ELR (cell line): ENCODE measurements around the gene JOSD2.
A peak's percentile ranks its signal among the peaks of the same experiment; 100 is the strongest.
"Not testable (repeated sequence)": the region's sequence is repeated elsewhere in the genome, so short reads cannot be mapped to it uniquely, and the experiment has no call there.

Experiments
- DNase-seq: peaks from one replicate; pipeline ENCODE4 v3.0.0-alpha.2; 2015; ENCODE audit warnings: low read depth

The JOSD2 gene

DNA sequence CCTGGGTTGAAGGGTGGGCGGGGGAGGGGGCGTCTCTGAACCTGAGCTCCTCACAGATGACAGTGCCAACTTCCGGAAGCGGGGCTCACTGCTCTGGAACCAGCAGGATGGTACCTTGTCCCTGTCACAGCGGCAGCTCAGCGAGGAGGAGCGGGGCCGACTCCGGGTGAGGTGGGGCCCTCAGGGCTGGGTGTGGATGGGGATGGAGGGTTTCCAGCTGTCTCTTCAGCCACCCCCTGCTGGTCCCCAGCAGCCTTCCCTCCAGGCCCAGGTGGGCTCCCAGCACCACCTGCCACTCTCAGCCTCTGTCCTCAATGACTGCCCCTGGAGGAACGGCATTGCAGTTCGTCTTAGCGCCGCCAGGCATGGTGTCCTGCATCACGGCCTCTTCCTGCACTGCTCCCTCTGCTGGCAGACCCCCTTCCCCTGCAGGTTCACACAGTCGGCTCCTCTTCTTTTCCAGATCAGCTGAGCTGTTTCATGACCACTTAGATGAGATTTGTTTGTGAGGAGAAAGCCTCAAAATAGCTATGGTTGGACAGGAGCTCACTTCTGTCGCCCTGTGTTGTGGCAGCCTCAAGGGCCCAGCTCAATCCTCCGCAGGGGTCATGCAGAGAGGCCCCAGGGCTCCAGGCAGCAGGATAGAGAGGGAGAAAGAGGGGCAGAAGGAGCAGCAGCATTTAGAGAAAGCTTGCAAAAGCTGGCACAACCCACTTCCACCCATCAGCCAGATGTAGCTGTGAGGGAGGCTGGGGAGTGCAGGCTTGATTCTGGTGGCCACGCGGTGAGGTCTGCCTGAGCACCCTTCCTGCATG, 31.9 kb downstream of the JOSD2 start:
- peak; percentile 75 for DNase-seq

GRCh38 chr19:50477751-50478515, 33.1 kb downstream of the JOSD2 start:
- DNase-seq = no peak

- DNase-seq = no peak
These were observed 34.1 kb downstream of the JOSD2 start for GRCh38 chr19:50476907-50477238.

DNA sequence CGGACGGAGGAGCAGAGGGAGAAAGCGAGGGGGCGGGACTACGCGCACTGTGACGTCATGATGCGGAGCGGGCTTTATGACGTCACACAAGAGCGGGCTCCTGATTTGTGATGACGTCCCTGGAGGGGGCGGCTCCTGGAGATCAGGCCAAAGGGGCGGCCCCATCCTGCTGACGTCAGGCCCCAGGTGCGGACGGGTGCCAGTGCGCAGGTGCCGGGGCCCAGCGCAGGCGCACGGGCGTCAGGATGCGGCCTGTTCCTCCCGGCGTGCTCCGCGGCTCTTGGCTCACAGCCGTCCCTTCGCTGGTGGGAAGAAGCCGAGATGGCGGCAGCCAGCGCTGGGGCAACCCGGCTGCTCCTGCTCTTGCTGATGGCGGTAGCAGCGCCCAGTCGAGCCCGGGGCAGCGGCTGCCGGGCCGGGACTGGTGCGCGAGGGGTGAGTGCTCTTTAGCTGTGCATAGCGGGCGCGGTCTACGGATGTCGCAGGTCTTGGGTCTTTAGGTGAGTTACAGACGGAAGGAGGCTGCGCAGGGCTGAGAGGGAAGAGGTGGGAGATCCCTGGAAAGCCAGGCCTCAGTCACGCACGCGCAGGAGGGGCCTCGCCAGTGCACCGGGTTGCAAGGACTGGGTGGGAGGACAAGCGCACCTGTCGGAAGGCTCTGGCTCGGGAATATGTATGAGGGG, 34.6 kb downstream of the JOSD2 start, which contains the start of the genes EMC10 and GARIN5A:
Gene EMC10, plus strand, starts transcription at position 284 of the 683 bp plus-strand sequence. Its CDS starts 38 bp downstream, at position 322.
Gene GARIN5A, minus strand, starts transcription at position 625 of the 683 bp plus-strand sequence. Its CDS starts 460 bp downstream, at position 165.
- peak; percentile 69 for DNase-seq

GRCh38 chr19:50475736-50476223, 35.2 kb downstream of the JOSD2 start:
- no peak for DNase-seq

DNA sequence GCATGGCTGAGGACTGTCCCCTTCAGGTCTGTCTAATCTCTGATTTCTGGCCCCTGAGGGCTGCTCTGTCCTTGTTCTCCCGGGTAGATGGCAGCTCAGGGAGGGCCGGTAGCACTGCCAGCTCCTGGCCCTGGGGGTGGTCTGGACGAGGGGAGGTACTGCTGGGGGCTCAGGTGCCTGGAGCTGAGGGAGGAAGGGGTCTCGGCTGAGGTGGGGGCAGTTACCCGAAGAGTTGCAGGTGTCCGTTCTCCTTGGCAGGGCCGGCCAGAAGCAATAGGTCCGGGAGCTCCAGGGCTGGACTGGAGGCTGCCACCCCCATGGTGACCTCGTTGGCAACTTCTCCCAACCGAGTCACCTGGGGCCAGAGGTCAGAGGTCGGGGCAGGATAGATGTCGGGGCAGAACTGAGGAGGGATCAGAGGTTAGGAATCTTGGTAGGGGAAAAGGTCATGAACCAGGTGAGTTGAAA, 35.9 kb downstream of the JOSD2 start:
- no peak for DNase-seq

DNA sequence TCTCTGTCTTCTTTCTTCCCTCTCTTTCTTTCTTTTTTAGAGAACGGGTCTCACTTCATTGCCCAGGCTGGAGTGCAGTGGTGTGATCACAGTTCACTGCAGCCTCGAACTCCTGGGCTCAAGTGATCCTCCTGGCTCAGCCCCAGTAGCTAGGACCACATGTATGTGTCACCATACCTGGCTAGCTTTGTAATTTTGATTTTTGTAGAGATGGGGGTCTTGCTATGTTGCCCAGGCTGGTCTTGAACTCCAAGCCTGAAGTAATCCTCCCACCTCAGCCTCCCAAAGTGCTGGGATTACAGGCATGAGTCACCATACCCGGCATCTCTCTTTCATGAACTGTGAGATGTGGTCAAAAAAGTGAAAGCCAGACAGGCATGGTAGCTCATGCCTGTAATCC, 37.7 kb downstream of the JOSD2 start:
- DNase-seq = not testable (repeated sequence)

DNA sequence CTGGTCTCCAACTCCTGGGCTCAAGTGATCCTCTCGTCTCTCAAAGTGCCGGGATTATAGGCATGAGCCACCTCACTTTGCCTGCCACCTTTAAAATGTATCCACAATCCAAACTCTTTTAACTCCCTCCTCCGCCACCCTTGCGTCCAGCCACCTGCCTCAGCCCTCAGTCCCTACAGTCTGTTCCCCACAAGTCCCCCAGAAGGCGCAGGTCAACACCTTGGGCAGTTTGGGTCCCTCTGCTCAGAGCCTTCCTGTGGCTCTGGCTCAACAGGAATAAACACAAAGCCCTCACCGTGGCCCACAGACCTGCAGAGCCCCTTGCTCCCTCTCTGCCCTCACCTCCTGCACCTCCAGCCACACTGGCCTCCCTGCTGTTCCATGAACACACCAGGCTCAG, 42.2 kb downstream of the JOSD2 start:
- DNase-seq = no peak

GRCh38 chr19:50467566-50467965, 43.4 kb downstream of the JOSD2 start:
- no peak for DNase-seq

GRCh38 chr19:50466706-50467039, 44.3 kb downstream of the JOSD2 start:
- DNase-seq = no peak

DNA sequence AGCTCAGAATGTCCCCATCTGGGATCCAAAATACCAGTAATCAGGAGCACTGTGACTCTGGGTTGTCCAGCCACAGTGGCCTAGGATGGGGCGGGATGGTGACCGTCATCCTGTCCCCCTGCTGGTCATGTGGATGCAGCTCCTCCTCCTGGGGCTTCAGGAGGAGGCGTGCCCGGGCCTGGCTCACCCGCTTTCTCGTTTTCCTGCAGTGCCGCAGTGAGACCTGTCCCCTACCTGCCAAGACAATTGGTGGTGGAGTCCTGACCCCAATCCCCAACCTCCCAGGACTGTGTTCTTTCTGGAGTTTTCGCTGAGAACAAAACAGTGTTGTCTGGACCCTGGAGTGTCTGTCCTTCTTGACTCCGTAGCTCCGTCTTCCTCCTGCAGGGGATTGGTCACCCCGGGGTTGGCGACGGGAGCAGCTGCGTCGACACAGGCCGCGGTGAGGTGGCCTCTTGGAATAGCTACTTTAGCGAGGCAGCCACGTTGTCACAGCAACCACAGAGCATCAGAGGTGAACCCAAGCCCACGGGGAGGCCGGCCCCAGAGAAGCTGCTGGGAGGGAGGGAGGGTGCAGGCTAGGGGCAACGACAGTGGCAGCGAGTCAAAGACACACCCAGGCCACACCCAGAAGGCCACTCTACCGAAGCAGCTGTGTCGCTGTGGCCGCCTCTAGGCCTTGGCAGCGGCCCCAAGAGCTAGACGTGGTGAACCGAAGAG, 44.8 kb downstream of the JOSD2 start:
- peak; percentile 37 for DNase-seq

GRCh38 chr19:50465000-50465399, 46.0 kb downstream of the JOSD2 start:
- DNase-seq = no peak

- DNase-seq = no peak
These were observed 46.6 kb downstream of the JOSD2 start for GRCh38 chr19:50464348-50464747.

DNA sequence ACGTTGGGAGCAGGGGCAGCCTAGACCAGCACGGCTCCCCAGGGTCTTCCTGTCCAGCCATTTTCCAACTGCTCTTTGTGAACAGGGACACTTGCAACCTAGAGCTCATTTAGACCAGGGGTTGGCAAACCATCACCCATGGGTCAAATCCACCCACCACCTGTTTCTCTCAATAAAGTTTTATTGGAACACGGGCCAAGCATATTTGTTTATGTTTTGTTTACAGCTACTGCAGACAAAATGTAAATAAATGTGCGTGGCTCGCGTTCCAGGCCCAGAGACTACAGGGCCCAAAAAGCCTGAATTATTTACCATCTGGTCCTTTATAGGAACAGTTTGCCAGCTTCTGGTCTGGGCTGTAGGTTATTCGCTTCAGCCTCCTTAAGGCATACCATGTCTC, 48.0 kb downstream of the JOSD2 start:
- no peak for DNase-seq

- DNase-seq = peak; percentile 70
These were observed 49.7 kb downstream of the JOSD2 start for GRCh38 chr19:50461066-50461875.

- DNase-seq = peak; percentile 57
These were observed 50.7 kb downstream of the JOSD2 start for GRCh38 chr19:50460161-50460765.

- DNase-seq = no peak
These were observed 51.4 kb downstream of the JOSD2 start for GRCh38 chr19:50459638-50460037.

DNA sequence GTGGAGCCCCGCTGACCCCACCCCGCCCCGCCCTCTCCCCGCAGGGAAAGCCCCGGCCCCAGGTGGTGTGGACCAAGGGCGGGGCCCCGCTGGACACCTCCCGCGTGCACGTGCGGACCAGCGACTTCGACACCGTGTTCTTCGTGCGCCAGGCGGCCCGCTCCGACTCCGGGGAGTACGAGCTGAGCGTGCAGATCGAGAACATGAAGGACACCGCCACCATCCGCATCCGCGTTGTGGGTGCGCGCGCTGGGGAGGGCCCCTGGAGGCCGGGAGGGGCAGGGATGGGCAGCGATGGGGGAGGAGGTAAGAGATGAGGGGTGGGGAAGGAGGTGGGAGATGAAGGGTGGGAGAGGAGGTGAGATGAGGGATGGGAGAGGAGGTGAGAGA, 51.9 kb downstream of the JOSD2 start:
- no peak for DNase-seq

GRCh38 chr19:50458396-50459066, 52.5 kb downstream of the JOSD2 start:
- no peak for DNase-seq

DNA sequence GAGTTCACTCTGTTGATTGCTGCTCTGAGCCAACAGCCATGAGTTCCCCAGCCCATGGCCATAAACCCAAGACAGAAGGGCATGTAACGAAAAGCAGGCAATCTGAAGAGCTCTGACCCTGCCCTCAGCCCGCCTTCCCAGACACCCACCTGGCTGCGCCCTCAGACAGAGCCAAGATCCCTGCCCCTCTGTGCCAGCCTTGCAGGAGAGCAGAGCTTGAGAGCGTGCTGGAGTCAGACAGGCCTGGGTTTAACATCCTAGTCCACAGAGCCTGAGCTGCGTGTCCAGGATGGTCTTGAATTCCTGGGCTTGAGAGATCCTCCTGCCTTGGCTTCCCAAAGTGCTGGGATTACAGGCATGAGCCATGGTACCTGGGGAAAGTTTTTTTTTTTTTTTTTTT, 53.7 kb downstream of the JOSD2 start:
- no peak for DNase-seq
